Umbilical cord (tissue), 2 donors: Measurements from ENCODE around the gene HCN2. TPM values are rescaled to one million over a fixed set of nuclear protein-coding genes. Genes with fewer than 3 reads are reported as not detected.

Source experiments
- DNase-seq: peaks from one replicate; pipeline ENCODE4 v3.0.0-alpha.2; 2015; ENCODE audit warnings: low spot score
- total RNA-seq: library from RNA; depleted of rRNA; stranded (reverse); fragments of >200 nt; gene quantifications from one replicate; pipeline ENCODE4 v1.2.3, GENCODE V29; 2014; ENCODE audit warnings: low replicate concordance; ENCODE audit not compliant: insufficient read depth

Gene HCN2
- 2.4 TPM for total RNA-seq

- no peak for DNase-seq
Observed at GRCh38 chr19:589693-590395, at the start of gene HCN2. TSS of gene HCN2 (plus strand) at chr19:589881. CDS start at chr19:589946, 65 bp downstream.

- DNase-seq: no peak
Observed at GRCh38 chr19:540867-541637, 48.6 kb upstream of the HCN2 start.

GRCh38 chr19:541699-542098, 48.0 kb upstream of the HCN2 start:
- DNase-seq: no peak

- DNase-seq: no peak
Observed at GRCh38 chr19:542173-542866, 47.4 kb upstream of the HCN2 start.

- no peak for DNase-seq
Observed at GRCh38 chr19:543910-544608, 45.6 kb upstream of the HCN2 start, which contains the start of gene GZMM. TSS of gene GZMM (plus strand) at chr19:544053. CDS start at chr19:544072, 19 bp downstream.

GRCh38 chr19:547117-547516, 42.6 kb upstream of the HCN2 start:
- DNase-seq: no peak

- no peak for DNase-seq
Observed at GRCh38 chr19:547836-548720, 41.6 kb upstream of the HCN2 start.

- DNase-seq: no peak
Observed at GRCh38 chr19:548886-549830, 40.5 kb upstream of the HCN2 start.

GRCh38 chr19:554817-555216, 34.9 kb upstream of the HCN2 start:
- no peak for DNase-seq

- DNase-seq: no peak
Observed at GRCh38 chr19:555474-555808, 34.2 kb upstream of the HCN2 start.

GRCh38 chr19:556611-557382, 32.9 kb upstream of the HCN2 start:
- DNase-seq: no peak

- DNase-seq: peak; percentile 43
Observed at GRCh38 chr19:558770-559439, 30.8 kb upstream of the HCN2 start.

GRCh38 chr19:560121-560520, 29.6 kb upstream of the HCN2 start:
- DNase-seq: no peak

GRCh38 chr19:566403-566802, 23.3 kb upstream of the HCN2 start:
- DNase-seq: peak; percentile 98

- DNase-seq: no peak
Observed at GRCh38 chr19:566844-567243, 22.8 kb upstream of the HCN2 start.

GRCh38 chr19:567296-567900, 22.3 kb upstream of the HCN2 start:
- DNase-seq: no peak

- no peak for DNase-seq
Observed at GRCh38 chr19:570251-570686, 19.4 kb upstream of the HCN2 start.
